ENCODE data around the gene B3GAT1. TPM values are rescaled to one million over a fixed set of nuclear protein-coding genes. Genes with fewer than 3 reads are reported as not detected.

The B3GAT1 gene
- total RNA-seq, 1 donor from 2014 or later: 31.8 TPM

DNA sequence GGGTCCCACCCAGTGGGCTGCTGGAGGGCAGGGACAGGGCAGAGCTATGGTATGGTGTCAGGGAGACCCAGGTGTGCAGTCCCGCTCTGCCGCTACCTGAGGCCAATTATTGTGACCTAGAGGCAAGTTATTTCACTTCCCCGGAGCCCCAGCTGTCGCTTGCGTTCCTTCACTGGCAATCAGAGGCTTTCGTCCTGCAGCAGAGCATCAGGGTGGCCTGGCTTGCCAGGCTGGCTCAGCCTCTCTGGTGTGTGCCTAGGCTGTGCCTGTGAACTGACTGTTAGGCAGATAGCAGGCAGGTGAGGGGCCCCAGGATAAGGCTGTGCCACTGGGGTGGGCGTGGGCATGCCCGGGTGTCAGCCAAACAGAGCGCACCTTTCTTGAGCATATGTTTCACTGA is 48.9 kb downstream of the B3GAT1 start:
- Mint-ChIP-seq H3K36me3 (ENCODE audit: low read depth) (no peaks in the 10 kb centered on the region), H3K27ac (ENCODE audit: unreplicated experiment) (no peak overlapping the region), H3K4me1 (peaks cover 5% of the 10 kb centered on the region), H3K27me3 (ENCODE audit: low read depth) (no peaks in the 10 kb centered on the region), H3K4me3 (no peak overlapping the region), H3K9me3 (no peaks in the 10 kb centered on the region)
- TF ChIP-seq, protein P1, sequence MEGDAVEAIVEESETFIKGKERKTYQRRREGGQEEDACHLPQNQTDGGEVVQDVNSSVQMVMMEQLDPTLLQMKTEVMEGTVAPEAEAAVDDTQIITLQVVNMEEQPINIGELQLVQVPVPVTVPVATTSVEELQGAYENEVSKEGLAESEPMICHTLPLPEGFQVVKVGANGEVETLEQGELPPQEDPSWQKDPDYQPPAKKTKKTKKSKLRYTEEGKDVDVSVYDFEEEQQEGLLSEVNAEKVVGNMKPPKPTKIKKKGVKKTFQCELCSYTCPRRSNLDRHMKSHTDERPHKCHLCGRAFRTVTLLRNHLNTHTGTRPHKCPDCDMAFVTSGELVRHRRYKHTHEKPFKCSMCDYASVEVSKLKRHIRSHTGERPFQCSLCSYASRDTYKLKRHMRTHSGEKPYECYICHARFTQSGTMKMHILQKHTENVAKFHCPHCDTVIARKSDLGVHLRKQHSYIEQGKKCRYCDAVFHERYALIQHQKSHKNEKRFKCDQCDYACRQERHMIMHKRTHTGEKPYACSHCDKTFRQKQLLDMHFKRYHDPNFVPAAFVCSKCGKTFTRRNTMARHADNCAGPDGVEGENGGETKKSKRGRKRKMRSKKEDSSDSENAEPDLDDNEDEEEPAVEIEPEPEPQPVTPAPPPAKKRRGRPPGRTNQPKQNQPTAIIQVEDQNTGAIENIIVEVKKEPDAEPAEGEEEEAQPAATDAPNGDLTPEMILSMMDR (conservative IDR thresholded peaks at IDR 0.05): no peak
- DNase-seq (ENCODE audit: low read depth, low spot score): no peak

DNA sequence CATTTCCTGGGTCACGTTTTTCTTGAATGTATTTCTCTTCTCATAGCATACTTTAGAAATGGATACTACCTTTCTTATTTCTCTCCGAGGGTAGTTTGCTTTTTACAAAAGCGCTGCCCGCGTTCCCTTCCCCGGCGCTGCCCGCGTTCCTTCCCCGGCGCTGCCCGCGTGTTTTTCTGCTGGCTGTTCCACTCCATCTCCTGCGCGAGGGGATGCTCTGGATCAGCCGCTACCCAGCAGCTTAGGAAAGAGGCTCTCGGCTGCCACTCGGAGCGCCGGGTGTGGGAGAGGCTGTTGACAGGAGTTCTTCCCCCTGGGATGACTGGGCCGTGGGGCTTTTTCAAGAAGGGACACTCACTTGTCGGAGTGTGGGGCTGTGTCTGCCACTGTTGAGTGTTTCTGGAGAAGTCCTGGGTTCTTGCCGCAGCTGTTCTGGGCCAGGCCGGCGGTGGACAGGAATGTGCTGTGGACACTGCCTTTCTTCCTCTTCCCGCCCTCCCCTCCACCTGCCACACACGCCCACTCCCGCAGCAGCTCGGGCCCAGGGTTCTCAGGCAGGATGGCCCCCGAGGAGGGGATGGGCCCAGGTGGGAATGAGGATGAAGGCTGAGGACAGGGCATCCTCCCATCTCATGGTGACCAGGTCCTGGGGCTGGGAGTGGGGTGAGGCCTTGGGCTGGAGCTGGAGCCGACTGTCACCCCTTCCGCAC is 49.7 kb downstream of the B3GAT1 start:
- Mint-ChIP-seq H3K4me3 (no peak overlapping the region), H3K36me3 (ENCODE audit: low read depth) (no peaks in the 10 kb centered on the region)

DNA sequence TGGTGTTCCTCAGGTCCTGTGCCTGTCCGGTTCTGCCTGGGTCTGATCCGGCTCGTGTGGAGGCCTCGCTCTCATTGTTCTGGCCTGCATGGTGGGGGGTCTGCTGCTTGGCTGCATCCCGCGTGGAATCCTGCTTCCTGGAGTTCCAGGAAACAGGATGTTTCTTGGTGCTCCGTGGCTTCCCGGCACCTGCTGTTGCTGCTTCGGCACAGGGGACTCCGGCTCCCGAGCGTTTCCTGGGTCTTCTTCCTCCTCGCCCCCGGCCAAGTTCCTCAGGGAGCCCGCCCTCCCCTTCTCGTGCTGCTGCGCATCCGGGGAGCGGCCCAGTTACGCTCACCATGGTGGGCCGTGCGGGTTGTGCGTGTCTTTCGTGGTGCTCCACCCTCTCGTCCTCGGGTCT is 50.4 kb downstream of the B3GAT1 start:
- no peaks in the 10 kb centered on the region for H3K9me3 Mint-ChIP-seq
- TF ChIP-seq, protein P1 (conservative IDR thresholded peaks at IDR 0.05): no peak
- peaks cover 5% of the 10 kb centered on the region for H3K4me1 Mint-ChIP-seq
- H3K36me3 Mint-ChIP-seq (ENCODE audit: low read depth): no peaks in the 10 kb centered on the region
- no peak for DNase-seq (ENCODE audit: low read depth, low spot score)
- no peaks in the 10 kb centered on the region for H3K27me3 Mint-ChIP-seq (ENCODE audit: low read depth)
- H3K27ac Mint-ChIP-seq (ENCODE audit: unreplicated experiment): no peak overlapping the region
- H3K4me3 Mint-ChIP-seq: no peak overlapping the region

More for the DNA sequence above, 49.7 kb downstream of the B3GAT1 start:
- peaks cover 5% of the 10 kb centered on the region for H3K4me1 Mint-ChIP-seq
- no peak overlapping the region for H3K27ac Mint-ChIP-seq (ENCODE audit: unreplicated experiment)
- no peaks in the 10 kb centered on the region for H3K9me3 Mint-ChIP-seq
- TF ChIP-seq, protein P1 (conservative IDR thresholded peaks at IDR 0.05): no peak
- no peaks in the 10 kb centered on the region for H3K27me3 Mint-ChIP-seq (ENCODE audit: low read depth)
- DNase-seq (ENCODE audit: low read depth, low spot score): no peak

DNA sequence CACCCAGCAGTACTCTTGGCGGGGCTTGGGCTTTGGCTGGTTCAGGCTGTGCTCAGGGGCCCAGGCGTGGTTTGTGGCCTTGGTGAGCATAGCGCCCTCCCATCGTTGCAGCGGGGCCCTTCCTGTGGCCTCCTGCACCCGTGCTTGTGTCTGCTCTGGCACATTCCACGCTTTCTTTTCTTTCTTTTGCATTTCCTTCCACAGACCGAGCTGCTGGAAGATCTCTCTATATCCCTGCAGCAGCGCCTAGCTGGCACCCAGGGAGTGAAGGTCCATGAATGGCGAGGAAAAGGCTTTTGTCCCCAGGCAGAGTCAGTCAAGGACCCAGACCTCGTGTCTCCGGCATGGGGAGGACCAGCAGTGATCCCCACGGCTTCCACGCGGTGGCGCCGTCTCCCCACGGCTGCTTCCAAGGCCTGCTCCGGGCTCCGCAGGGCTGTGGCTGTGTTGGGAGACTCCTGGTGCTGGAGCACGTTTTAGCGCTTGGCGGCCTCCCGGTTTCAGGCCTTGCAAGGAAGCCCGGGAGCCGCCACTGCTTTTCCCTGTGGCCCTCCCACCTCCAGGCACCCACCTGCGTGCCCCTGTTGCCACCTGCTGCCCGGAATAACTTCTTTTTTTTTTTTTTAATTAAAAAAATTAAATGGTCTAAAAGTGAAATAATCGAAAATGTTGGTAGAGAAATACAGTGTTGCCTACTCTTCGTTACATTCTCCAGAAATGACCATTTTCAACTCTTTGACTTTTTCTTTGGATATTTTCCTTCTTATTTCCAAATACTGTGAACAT is 51.8 kb downstream of the B3GAT1 start:
- H3K36me3 Mint-ChIP-seq (ENCODE audit: low read depth): no peaks in the 10 kb centered on the region
- H3K27ac Mint-ChIP-seq (ENCODE audit: unreplicated experiment): no peak overlapping the region
- TF ChIP-seq, protein P1 (conservative IDR thresholded peaks at IDR 0.05): peak; percentile 97
- no peaks in the 10 kb centered on the region for H3K27me3 Mint-ChIP-seq (ENCODE audit: low read depth)
- H3K4me1 Mint-ChIP-seq: peaks cover 5% of the 10 kb centered on the region
- H3K9me3 Mint-ChIP-seq: no peaks in the 10 kb centered on the region
- no peak overlapping the region for H3K4me3 Mint-ChIP-seq
- peak; percentile 97 for DNase-seq (ENCODE audit: low read depth, low spot score)

DNA sequence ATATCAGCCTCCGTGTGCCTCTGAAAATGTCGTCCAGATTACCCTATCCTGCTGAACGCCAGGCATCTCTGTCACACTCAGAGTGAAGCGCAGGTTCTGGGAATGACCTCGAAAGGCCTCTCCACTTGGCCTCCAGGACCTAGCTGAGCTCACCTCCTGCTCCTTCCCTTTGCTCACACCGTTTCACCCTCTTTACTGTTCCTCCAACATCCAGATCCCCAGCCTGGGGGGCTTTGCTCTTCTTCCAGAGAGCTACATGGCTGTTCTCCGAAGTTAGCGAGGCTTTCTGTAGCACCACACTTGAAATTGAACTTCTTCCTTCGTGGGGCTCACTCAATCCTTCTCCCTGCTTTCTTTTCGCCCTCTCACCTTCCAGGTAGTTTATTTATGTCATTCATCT is 52.4 kb downstream of the B3GAT1 start:
- H3K4me3 Mint-ChIP-seq: no peak overlapping the region
- peaks cover 5% of the 10 kb centered on the region for H3K4me1 Mint-ChIP-seq
- DNase-seq (ENCODE audit: low read depth, low spot score): no peak
- H3K9me3 Mint-ChIP-seq: no peaks in the 10 kb centered on the region
- TF ChIP-seq, protein P1 (conservative IDR thresholded peaks at IDR 0.05): no peak
- H3K27ac Mint-ChIP-seq (ENCODE audit: unreplicated experiment): no peak overlapping the region
- H3K36me3 Mint-ChIP-seq (ENCODE audit: low read depth): no peaks in the 10 kb centered on the region
- H3K27me3 Mint-ChIP-seq (ENCODE audit: low read depth): no peaks in the 10 kb centered on the region

All from neural crest cell (in vitro differentiated cells).